A673 (cell line): ENCODE data around the gene BHLHA9. TPM values are rescaled to one million over a fixed set of nuclear protein-coding genes. Genes with fewer than 3 reads are reported as not detected.

Source experiments
- BruUV-seq: library from RNA; stranded (reverse); fragments of 400-500 nt; replicated peaks from 2 replicates; lab custom pipeline; 2021; lab: Mats Ljungman, UMichigan
- CTCF ChIA-PET: fragments of 300-600 bp; sonication (Branson Sonifier 250); formaldehyde crosslinking; loops from one replicate; lab custom pipeline; 2022; ENCODE audit warnings: antibody characterized with exemption; lab: Charles Lee
- POLR2A ChIA-PET: fragments of 300-600 bp; sonication (Branson Sonifier 250); formaldehyde crosslinking; loops from one replicate; lab custom pipeline; 2022; ENCODE audit warnings: antibody characterized with exemption; ENCODE audit not compliant: low non-redundant PET; lab: Charles Lee
- DNase-seq: peaks from one replicate; pipeline ENCODE4 v3.0.0-alpha.2; 2015; ENCODE audit warnings: low spot score
- H3K27ac ChIP-seq: fragments of 200-600 bp; sonication (generic); 2 replicates; pipeline ENCODE4 v1.5.1; 2016; ENCODE audit warnings: mixed run types, low read depth, mild to moderate bottlenecking, mixed read lengths, antibody characterized with exemption, low read length; ENCODE audit not compliant: poor library complexity, severe bottlenecking
- H3K27me3 ChIP-seq: fragments of 200-600 bp; sonication (generic); replicated peaks from 2 replicates; pipeline ENCODE4 v1.6.1; 2017; ENCODE audit warnings: mixed run types, low read depth, mild to moderate bottlenecking, mixed read lengths, antibody characterized with exemption, low read length; ENCODE audit not compliant: insufficient read depth, poor library complexity
- H3K36me3 ChIP-seq: fragments of 200-600 bp; sonication (generic); 2 replicates; pipeline ENCODE4 v1.6.1; 2016; ENCODE audit warnings: mixed run types, mild to moderate bottlenecking, mixed read lengths, antibody characterized with exemption, low read length; ENCODE audit not compliant: insufficient read depth, poor library complexity, severe bottlenecking
- H3K4me1 ChIP-seq: fragments of 200-600 bp; sonication (generic); 2 replicates; pipeline ENCODE4 v1.6.1; 2017; ENCODE audit warnings: mixed run types, mild to moderate bottlenecking, mixed read lengths, antibody characterized with exemption, low read length; ENCODE audit not compliant: insufficient read depth, poor library complexity, severe bottlenecking
- H3K4me3 ChIP-seq: fragments of 200-600 bp; sonication (generic); 2 replicates; pipeline ENCODE4 v1.5.1; 2016; ENCODE audit warnings: low read depth, mixed run types, mild to moderate bottlenecking, mixed read lengths, low read length; ENCODE audit not compliant: poor library complexity, severe bottlenecking
- H3K9me3 ChIP-seq: fragments of 200-600 bp; sonication (generic); 2 replicates; pipeline ENCODE4 v1.6.1; 2016; ENCODE audit warnings: mixed run types, low read depth, mild to moderate bottlenecking, mixed read lengths, antibody characterized with exemption, low read length; ENCODE audit not compliant: poor library complexity, severe bottlenecking
- CTCF ChIP-seq: fragments of 300-800, 200-600 bp; sonication (generic); conservative IDR thresholded peaks from 2 replicates; pipeline ENCODE4 v1.5.1; 2017; ENCODE audit warnings: low read depth, mild to moderate bottlenecking, antibody characterized with exemption, low read length, moderate library complexity, mixed read lengths
- EZH2 ChIP-seq: fragments of 200-600 bp; sonication (generic); IDR thresholded peaks from 2 replicates; pipeline ENCODE4 v1.6.1; 2017; ENCODE audit warnings: borderline replicate concordance, low read depth, mild to moderate bottlenecking, mixed read lengths, antibody characterized with exemption, low read length; ENCODE audit not compliant: poor library complexity, severe bottlenecking
- intact Hi-C: fragments of 100-400 bp; cut with micrococcal nuclease; formaldehyde crosslinking; loops from one replicate; pipeline ENCODE4 v1.10.0; 2022; ENCODE audit not compliant: unreplicated experiment
- total RNA-seq: library from RNA; stranded (reverse); gene quantifications from 2 replicates; pipeline ENCODE4 v1.2.3, GENCODE V29; 2021

BHLHA9 gene
- total RNA-seq, 1 experiment from 2014 or later = not detected

- Histone ChIP-seq H3K4me3 (no peak overlapping the region), H3K4me1 (no peaks in the 10 kb centered on the region), H3K27me3 (no peaks in the 10 kb centered on the region), H3K36me3 (no peaks in the 10 kb centered on the region), H3K27ac (no peak overlapping the region), H3K9me3 (no peaks in the 10 kb centered on the region)
- no peak for TF ChIP-seq CTCF
- TF ChIP-seq EZH2 = no peak
- intact Hi-C loops = no loop called here
- no peak for DNase-seq
- ChIA-PET CTCF (no interaction called here), POLR2A (no interaction called here)
- no TSS peak for BruUV-seq
Observed at GRCh38 chr17:1286379-1287106, 16.3 kb downstream of the BHLHA9 start.

- DNase-seq = no peak
- TF ChIP-seq EZH2 = no peak
- TF ChIP-seq CTCF = no peak
- no TSS peak for BruUV-seq
- intact Hi-C loops = no loop called here
- CTCF ChIA-PET = no interaction called here
- Histone ChIP-seq H3K27ac (no peak overlapping the region), H3K9me3 (no peaks in the 10 kb centered on the region), H3K4me1 (no peaks in the 10 kb centered on the region), H3K27me3 (no peaks in the 10 kb centered on the region), H3K4me3 (no peak overlapping the region), H3K36me3 (no peaks in the 10 kb centered on the region)
- POLR2A ChIA-PET = no interaction called here
Observed at GRCh38 chr17:1289695-1290094, 19.5 kb downstream of the BHLHA9 start.

GRCh38 chr17:1290676-1291075 lies 20.4 kb downstream of the BHLHA9 start:
- Histone ChIP-seq H3K4me3 (no peak overlapping the region), H3K27ac (no peak overlapping the region), H3K36me3 (no peaks in the 10 kb centered on the region), H3K9me3 (no peaks in the 10 kb centered on the region), H3K4me1 (no peaks in the 10 kb centered on the region), H3K27me3 (no peaks in the 10 kb centered on the region)
- BruUV-seq = no TSS peak
- ChIA-PET POLR2A (no interaction called here), CTCF (no interaction called here)
- TF ChIP-seq EZH2 (no peak), CTCF (no peak)
- no peak for DNase-seq
- intact Hi-C loops = no loop called here
